Activated naive CD4-positive, alpha-beta T cell treated with anti-CD3 and anti-CD28 coated beads, Interleukin-2, amount 50 U/mL, for 72 hours (primary cell): ENCODE data around the gene PCDHB5. TPM values are rescaled to one million over a fixed set of nuclear protein-coding genes. Genes with fewer than 3 reads are reported as not detected.
A peak's percentile ranks its signal among the peaks of the same experiment; 100 is the strongest.
"Not testable (repeated sequence)": the region's sequence is repeated elsewhere in the genome, so short reads cannot be mapped to it uniquely, and the experiment has no call there.

ENCODE experiments used
- ATAC-seq, 2 donors: fragments of 150-1000 bp; cut with Tn5 transposase; 2 replicates each; pipeline ENCODE4 v1.10.0; 2021; ENCODE audit warnings: mild to moderate bottlenecking in 2 of 2, moderate library complexity in 2 of 2
- DNase-seq, 2 donors: peaks; one replicate each; pipeline ENCODE4 v3.0.0; 2021 to 2022; ENCODE audit warnings: low spot score in 2 of 2
- H3K27ac Mint-ChIP-seq, 2 donors: one replicate each; pipeline ENCODE4 v1.8.0; 2022; ENCODE audit warnings: mild to moderate bottlenecking in 2 of 2, mixed read lengths in 2 of 2
- H3K36me3 Mint-ChIP-seq, 2 donors: one replicate each; pipeline ENCODE4 v1.8.0; 2022; ENCODE audit warnings: mixed read lengths in 2 of 2
- H3K9me3 Mint-ChIP-seq, 2 donors: one replicate each; pipeline ENCODE4 v1.8.0; 2022; ENCODE audit warnings: mixed read lengths in 2 of 2
- total RNA-seq, 2 donors: library from RNA; stranded (reverse); gene quantifications; one replicate each; pipeline ENCODE4 v1.2.3, GENCODE V29; 2022

PCDHB5 gene
- total RNA-seq, 2 donors from 2014 or later: 0.08 TPM; not detected in 1

GRCh38 chr5:141179371-141179770, 44.4 kb downstream of the PCDHB5 start:
- Mint-ChIP-seq H3K9me3 (peaks cover 14 to 22% of the 10 kb centered on the region in 2 donors), H3K36me3 (peaks cover 23 to 25% of the 10 kb centered on the region in 2 donors)
- DNase-seq, ATAC-seq, H3K27ac Mint-ChIP-seq: not testable (repeated sequence)

- ATAC-seq, DNase-seq, H3K27ac Mint-ChIP-seq: not testable (repeated sequence)
- peaks cover 17 to 27% of the 10 kb centered on the region in 2 donors for H3K9me3 Mint-ChIP-seq
- H3K36me3 Mint-ChIP-seq: peaks cover 28 to 30% of the 10 kb centered on the region in 2 donors
Measured at GRCh38 chr5:141179876-141180275, 44.9 kb downstream of the PCDHB5 start.

GRCh38 chr5:141180313-141180712, 45.3 kb downstream of the PCDHB5 start:
- no peak overlapping the region for H3K27ac Mint-ChIP-seq
- no peak for DNase-seq

GRCh38 chr5:141182248-141182647, 47.2 kb downstream of the PCDHB5 start, which contains the start of gene PCDHB16:
Gene PCDHB16, plus strand, starts transcription at chr5:141182387. Its CDS starts 173 bp downstream, at chr5:141182560.
- Mint-ChIP-seq H3K27ac (no peak within 1 kb of the TSS), H3K9me3 (peaks cover 22 to 36% of the 10 kb centered on the region in 2 donors), H3K36me3 (peaks cover 36 to 43% of the 10 kb centered on the region in 2 donors)
- DNase-seq: no peak
- no peak for ATAC-seq

More at GRCh38 chr5:141180313-141180712, 45.3 kb downstream of the PCDHB5 start:
- Mint-ChIP-seq H3K9me3 (peaks cover 17 to 31% of the 10 kb centered on the region in 2 donors), H3K36me3 (peaks cover 29 to 34% of the 10 kb centered on the region in 2 donors)
- ATAC-seq: no peak

- Mint-ChIP-seq H3K36me3 (peaks cover 43 to 55% of the 10 kb centered on the region in 2 donors), H3K9me3 (peaks cover 25 to 41% of the 10 kb centered on the region in 2 donors)
- DNase-seq, H3K27ac Mint-ChIP-seq, ATAC-seq: not testable (repeated sequence)
Measured at GRCh38 chr5:141184117-141184855, 49.3 kb downstream of the PCDHB5 start.

GRCh38 chr5:141186897-141187512, 52.0 kb downstream of the PCDHB5 start, which contains the start of gene PCDHB9:
Gene PCDHB9, plus strand, starts transcription at chr5:141187161. Its CDS starts 158 bp downstream, at chr5:141187319.
- ATAC-seq (no peak), DNase-seq (peak in 1 of 2 donors; percentile 23)
- Mint-ChIP-seq H3K9me3 (peaks cover 26 to 35% of the 10 kb centered on the region in 2 donors), H3K36me3 (peaks cover 44 to 56% of the 10 kb centered on the region in 2 donors), H3K27ac (no peak within 1 kb of the TSS)

Other genes starting within 250 kb of the PCDHB5 start
- not detected for gene PCDHAC1, start 208.9 kb upstream of the PCDHB5 start, total RNA-seq
- not detected for gene PCDHAC2, start 168.7 kb upstream of the PCDHB5 start, total RNA-seq
- not detected for gene PCDHB1, start 83.8 kb upstream of the PCDHB5 start, total RNA-seq
- not detected for gene PCDHB2, start 40.6 kb upstream of the PCDHB5 start, total RNA-seq
- gene PCDHB3, start 34.7 kb upstream of the PCDHB5 start, total RNA-seq: not detected
- not detected for gene PCDHB4, start 13.4 kb upstream of the PCDHB5 start, total RNA-seq
- gene PCDHB6, start 14.9 kb downstream of the PCDHB5 start, total RNA-seq: not detected
- gene PCDHB7, start 37.4 kb downstream of the PCDHB5 start, total RNA-seq: not detected
- not detected for gene PCDHB8, start 42.6 kb downstream of the PCDHB5 start, total RNA-seq
- not detected for gene PCDHB16, start 47.2 kb downstream of the PCDHB5 start, total RNA-seq
- not detected for gene PCDHB9, start 52.0 kb downstream of the PCDHB5 start, total RNA-seq
- gene PCDHB10, start 57.1 kb downstream of the PCDHB5 start, total RNA-seq: not detected
- not detected for gene PCDHB11, start 64.4 kb downstream of the PCDHB5 start, total RNA-seq
- not detected for gene PCDHB12, start 73.5 kb downstream of the PCDHB5 start, total RNA-seq
- gene PCDHB13, start 78.7 kb downstream of the PCDHB5 start, total RNA-seq: not detected
- not detected for gene PCDHB14, start 88.1 kb downstream of the PCDHB5 start, total RNA-seq
- gene PCDHB15, start 110.2 kb downstream of the PCDHB5 start, total RNA-seq: not detected
- under 1 TPM in 1 of 2 donors, not detected in 1; 0.23 TPM for gene SLC25A2, start 168.8 kb downstream of the PCDHB5 start, total RNA-seq
- gene TAF7, start 185.6 kb downstream of the PCDHB5 start, total RNA-seq: 10 to 100 TPM; 44.7 to 46.7 TPM
- under 1 TPM in 1 of 2 donors, not detected in 1; 0.11 TPM for gene PCDHGA1, start 195.3 kb downstream of the PCDHB5 start, total RNA-seq
- not detected for gene PCDHGA2, start 203.6 kb downstream of the PCDHB5 start, total RNA-seq
- not detected for gene PCDHGA3, start 208.6 kb downstream of the PCDHB5 start, total RNA-seq
- gene PCDHGB1, start 214.9 kb downstream of the PCDHB5 start, total RNA-seq: not detected
- gene PCDHGA4, start 219.8 kb downstream of the PCDHB5 start, total RNA-seq: not detected
- gene PCDHGB2, start 224.8 kb downstream of the PCDHB5 start, total RNA-seq: under 1 TPM; 0.12 to 0.20 TPM
- under 1 TPM in 1 of 2 donors, not detected in 1; 0.09 TPM for gene PCDHGA5, start 229.0 kb downstream of the PCDHB5 start, total RNA-seq
- gene PCDHGB3, start 235.0 kb downstream of the PCDHB5 start, total RNA-seq: under 1 TPM; 0.09 to 0.14 TPM
- under 1 TPM; 0.08 to 0.09 TPM for gene PCDHGA6, start 238.7 kb downstream of the PCDHB5 start, total RNA-seq
- gene PCDHGA7, start 247.5 kb downstream of the PCDHB5 start, total RNA-seq: not detected